Gastroesophageal sphincter (tissue), 3 donors: ENCODE data around the gene RIMS4.

Experiments used
- EP300 ChIP-seq: sonication (generic); formaldehyde crosslinking; IDR thresholded peaks from one replicate; pipeline ENCODE4 v1.6.1; 2017; ENCODE audit warnings: antibody characterized with exemption, mild to moderate bottlenecking
- POLR2A ChIP-seq, 2 donors: fragments of 450-650 bp; IDR thresholded peaks; one replicate each; pipeline ENCODE4 v1.6.1; 2017; ENCODE audit warnings: antibody characterized with exemption in 2 of 2, mild to moderate bottlenecking in 2 of 2, moderate library complexity in 1 of 2
- POLR2AphosphoS5 ChIP-seq: sonication (generic); formaldehyde crosslinking; IDR thresholded peaks from one replicate; pipeline ENCODE4 v1.6.1; 2017; ENCODE audit warnings: antibody characterized with exemption
- TF ChIP-seq, protein P1 (sequence below), 4 experiments: fragments of 200-600 bp in 2 of 4; fragments of 450-650 bp in 2 of 4; sonication (generic) in 1 of 4; IDR thresholded peaks; one replicate each; pipeline ENCODE4 v1.5.1; 2017 to 2019; ENCODE audit warnings: antibody characterized with exemption in 4 of 4, mild to moderate bottlenecking in 2 of 4, moderate library complexity in 2 of 4

DNA sequence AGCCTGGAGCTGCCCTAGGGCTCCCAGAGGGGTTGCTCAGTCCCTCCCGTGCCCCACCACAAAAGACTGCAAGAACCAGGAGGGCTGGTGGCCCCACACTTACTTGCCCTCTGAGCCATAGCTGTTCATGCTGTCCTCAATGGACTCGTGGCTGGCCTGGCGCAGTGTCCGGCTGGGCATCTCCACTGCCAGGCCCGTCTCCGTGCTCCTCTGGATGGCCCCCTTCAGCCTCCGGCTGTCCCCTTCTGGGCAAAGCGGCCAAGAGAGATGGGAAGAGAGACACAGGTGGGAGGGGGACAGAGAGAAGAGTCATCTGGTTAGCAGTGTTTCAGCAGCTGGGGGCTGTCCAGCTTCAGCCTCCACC is 39.2 kb downstream of the RIMS4 start:
- no peak for TF ChIP-seq POLR2A (IDR thresholded peaks at IDR 0.05)
- TF ChIP-seq EP300, result no peak
- TF ChIP-seq, protein P1, sequence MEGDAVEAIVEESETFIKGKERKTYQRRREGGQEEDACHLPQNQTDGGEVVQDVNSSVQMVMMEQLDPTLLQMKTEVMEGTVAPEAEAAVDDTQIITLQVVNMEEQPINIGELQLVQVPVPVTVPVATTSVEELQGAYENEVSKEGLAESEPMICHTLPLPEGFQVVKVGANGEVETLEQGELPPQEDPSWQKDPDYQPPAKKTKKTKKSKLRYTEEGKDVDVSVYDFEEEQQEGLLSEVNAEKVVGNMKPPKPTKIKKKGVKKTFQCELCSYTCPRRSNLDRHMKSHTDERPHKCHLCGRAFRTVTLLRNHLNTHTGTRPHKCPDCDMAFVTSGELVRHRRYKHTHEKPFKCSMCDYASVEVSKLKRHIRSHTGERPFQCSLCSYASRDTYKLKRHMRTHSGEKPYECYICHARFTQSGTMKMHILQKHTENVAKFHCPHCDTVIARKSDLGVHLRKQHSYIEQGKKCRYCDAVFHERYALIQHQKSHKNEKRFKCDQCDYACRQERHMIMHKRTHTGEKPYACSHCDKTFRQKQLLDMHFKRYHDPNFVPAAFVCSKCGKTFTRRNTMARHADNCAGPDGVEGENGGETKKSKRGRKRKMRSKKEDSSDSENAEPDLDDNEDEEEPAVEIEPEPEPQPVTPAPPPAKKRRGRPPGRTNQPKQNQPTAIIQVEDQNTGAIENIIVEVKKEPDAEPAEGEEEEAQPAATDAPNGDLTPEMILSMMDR (IDR thresholded peaks at IDR 0.05), result no peak
- no peak for TF ChIP-seq POLR2AphosphoS5
